ENCODE measurements around the gene SYT6. TPM values are rescaled to one million over a fixed set of nuclear protein-coding genes. Genes with fewer than 3 reads are reported as not detected.
"Not testable (repeated sequence)": the region's sequence is repeated elsewhere in the genome, so short reads cannot be mapped to it uniquely, and the experiment has no call there.

The SYT6 gene
- total and polyA plus RNA-seq, 7 donors: 0.32 to 1.9 (median 0.46) TPM; not detected in 3

GRCh38 chr1:114076308-114076707 lies 77.4 kb downstream of the SYT6 start:
- Histone ChIP-seq H3K27me3 (no peaks in the 10 kb centered on the region), H3K27ac (no peak overlapping the region), H3K4me3 (no peak overlapping the region), H3K36me3 (no peaks in the 10 kb centered on the region), H3K9me3 (peaks cover 3 to 11% (median 8%) of the 10 kb centered on the region in 4 donors), H3K4me1 (peaks cover 0 to 7% (median 6%) of the 10 kb centered on the region in 4 donors)
- intact Hi-C loops (cut with DNase I): no loop called here
- WGBS, 2 donors: 58 to 73% methylated on average over 4 of the region's 4 CpGs
- TF ChIP-seq EP300 (IDR thresholded peaks at IDR 0.05): no peak
- no peak for TF ChIP-seq CTCF (IDR thresholded peaks at IDR 0.05)
- TF ChIP-seq POLR2A (IDR thresholded peaks at IDR 0.05): no peak
- TF ChIP-seq POLR2AphosphoS5 (IDR thresholded peaks at IDR 0.05): no peak
- no peak for DNase-seq

GRCh38 chr1:114075546-114076242 lies 78.0 kb downstream of the SYT6 start:
- no peak for DNase-seq
- 51 to 56% methylated on average over 4 of the region's 4 CpGs for WGBS, 2 donors
- Histone ChIP-seq H3K27ac (no peak overlapping the region), H3K36me3 (no peaks in the 10 kb centered on the region), H3K27me3 (no peaks in the 10 kb centered on the region), H3K9me3 (peaks cover 3 to 11% (median 8%) of the 10 kb centered on the region in 4 donors), H3K4me1 (peaks cover 0 to under 1% (median under 1%) of the 10 kb centered on the region in 4 donors), H3K4me3 (no peak overlapping the region)
- intact Hi-C loops (cut with DNase I): no loop called here
- no peak for TF ChIP-seq EP300 (IDR thresholded peaks at IDR 0.05)
- no peak for TF ChIP-seq POLR2A (IDR thresholded peaks at IDR 0.05)
- TF ChIP-seq POLR2AphosphoS5 (IDR thresholded peaks at IDR 0.05): no peak
- no peak for TF ChIP-seq CTCF (IDR thresholded peaks at IDR 0.05)

- H3K27ac ChIP-seq: no peak overlapping the region
- no peak overlapping the region for H3K4me3 ChIP-seq
- H3K9me3 ChIP-seq: peaks cover 3 to 11% (median 8%) of the 10 kb centered on the region in 4 donors
- 82 to 86% methylated on average over 2 of the region's 2 CpGs for WGBS, 2 donors
- no peaks in the 10 kb centered on the region for H3K36me3 ChIP-seq
- H3K27me3 ChIP-seq: no peaks in the 10 kb centered on the region
- intact Hi-C loops (cut with DNase I): no loop called here
- no peaks in the 10 kb centered on the region for H3K4me1 ChIP-seq
- no peak for TF ChIP-seq POLR2A (IDR thresholded peaks at IDR 0.05)
- TF ChIP-seq CTCF (IDR thresholded peaks at IDR 0.05): no peak
- no peak for TF ChIP-seq EP300 (IDR thresholded peaks at IDR 0.05)
- TF ChIP-seq POLR2AphosphoS5 (IDR thresholded peaks at IDR 0.05): no peak
- no peak for DNase-seq
Measured at GRCh38 chr1:114075105-114075504, 78.6 kb downstream of the SYT6 start.

GRCh38 chr1:114072246-114072645 lies 81.4 kb downstream of the SYT6 start:
- intact Hi-C loops (cut with DNase I): no loop called here
- no peaks in the 10 kb centered on the region for H3K27me3 ChIP-seq
- H3K9me3 ChIP-seq: peaks cover 3 to 11% (median 8%) of the 10 kb centered on the region in 4 donors
- no peak overlapping the region for H3K27ac ChIP-seq
- TF ChIP-seq POLR2A (IDR thresholded peaks at IDR 0.05) (no peak), EP300 (IDR thresholded peaks at IDR 0.05) (no peak), CTCF (IDR thresholded peaks at IDR 0.05) (no peak), POLR2AphosphoS5 (IDR thresholded peaks at IDR 0.05) (no peak)
- H3K36me3 ChIP-seq: no peaks in the 10 kb centered on the region
- no peaks in the 10 kb centered on the region for H3K4me1 ChIP-seq
- no peak for DNase-seq
- H3K4me3 ChIP-seq: no peak overlapping the region

GRCh38 chr1:114069762-114070161 lies 83.9 kb downstream of the SYT6 start:
- intact Hi-C loops (cut with DNase I); H3K4me3 ChIP-seq; H3K36me3 ChIP-seq; H3K27ac ChIP-seq; DNase-seq; H3K4me1 ChIP-seq; H3K27me3 ChIP-seq: not testable (repeated sequence)
- peaks cover 3 to 11% (median 8%) of the 10 kb centered on the region in 4 donors for H3K9me3 ChIP-seq

- WGBS, 2 donors: 87 to 92% methylated on average over 1 of the region's 1 CpG
- H3K36me3 ChIP-seq; DNase-seq; intact Hi-C loops (cut with DNase I); H3K27me3 ChIP-seq; H3K4me1 ChIP-seq; H3K27ac ChIP-seq; H3K4me3 ChIP-seq: not testable (repeated sequence)
- H3K9me3 ChIP-seq: peaks cover 3 to 11% (median 8%) of the 10 kb centered on the region in 4 donors
Measured at GRCh38 chr1:114068684-114069083, 85.0 kb downstream of the SYT6 start.

GRCh38 chr1:114065671-114066070 lies 88.0 kb downstream of the SYT6 start:
- WGBS, 2 donors: 50 to 55% methylated on average over 3 of the region's 3 CpGs
- H3K27me3 ChIP-seq; intact Hi-C loops (cut with DNase I); H3K27ac ChIP-seq; H3K36me3 ChIP-seq; DNase-seq; H3K4me3 ChIP-seq; H3K4me1 ChIP-seq; H3K9me3 ChIP-seq: not testable (repeated sequence)
